Upper lobe of right lung (tissue), 1 donor: Measurements from ENCODE around the gene ILK. TPM values are rescaled to one million over a fixed set of nuclear protein-coding genes. Genes with fewer than 3 reads are reported as not detected.

Source experiments
- ATAC-seq: fragments of 200-7000 bp; cut with Tn5 transposase; one replicate; pipeline ENCODE4 v1.9.1; 2020; ENCODE audit warnings: mild to moderate bottlenecking, moderate library complexity
- DNase-seq: peaks from one replicate; pipeline ENCODE4 v3.0.0-alpha.2; 2020
- H3K27ac ChIP-seq: fragments of 200-600 bp; one replicate; pipeline ENCODE4 v1.8.0; 2022
- H3K27me3 ChIP-seq: fragments of 200-600 bp; one replicate; pipeline ENCODE4 v1.8.0; 2022; ENCODE audit warnings: mild to moderate bottlenecking
- H3K36me3 ChIP-seq: fragments of 200-600 bp; one replicate; pipeline ENCODE4 v1.8.0; 2022
- H3K4me1 ChIP-seq: fragments of 200-600 bp; one replicate; pipeline ENCODE4 v1.8.0; 2022
- H3K4me3 ChIP-seq: fragments of 200-600 bp; one replicate; pipeline ENCODE4 v1.8.0; 2022; ENCODE audit warnings: mild to moderate bottlenecking
- H3K9me3 ChIP-seq: fragments of 200-600 bp; one replicate; pipeline ENCODE4 v1.8.0; 2022
- intact Hi-C: fragments of 100-400 bp; cut with DNase I; formaldehyde crosslinking; loops from one replicate; pipeline ENCODE4 v1.11.0; 2022
- total RNA-seq: library from RNA; stranded (reverse); fragmentation: NEBNext Ultra II Directional; extraction: Animal tissue kit (Norgen Biotek cat#: 25700); gene quantifications from one replicate; pipeline ENCODE4 v1.2.1, GENCODE V29; 2021
- TF ChIP-seq, protein P1 (sequence below): fragments of 200-600 bp; IDR thresholded peaks from one replicate; pipeline ENCODE4 v1.8.0; 2022; ENCODE audit warnings: antibody characterized with exemption
- donor health status: DM: no; HTN: yes; CAD: no; lungs with severe emphysema.

ILK gene
- total RNA-seq, 1 donor from 2014 or later = 148 TPM

DNA sequence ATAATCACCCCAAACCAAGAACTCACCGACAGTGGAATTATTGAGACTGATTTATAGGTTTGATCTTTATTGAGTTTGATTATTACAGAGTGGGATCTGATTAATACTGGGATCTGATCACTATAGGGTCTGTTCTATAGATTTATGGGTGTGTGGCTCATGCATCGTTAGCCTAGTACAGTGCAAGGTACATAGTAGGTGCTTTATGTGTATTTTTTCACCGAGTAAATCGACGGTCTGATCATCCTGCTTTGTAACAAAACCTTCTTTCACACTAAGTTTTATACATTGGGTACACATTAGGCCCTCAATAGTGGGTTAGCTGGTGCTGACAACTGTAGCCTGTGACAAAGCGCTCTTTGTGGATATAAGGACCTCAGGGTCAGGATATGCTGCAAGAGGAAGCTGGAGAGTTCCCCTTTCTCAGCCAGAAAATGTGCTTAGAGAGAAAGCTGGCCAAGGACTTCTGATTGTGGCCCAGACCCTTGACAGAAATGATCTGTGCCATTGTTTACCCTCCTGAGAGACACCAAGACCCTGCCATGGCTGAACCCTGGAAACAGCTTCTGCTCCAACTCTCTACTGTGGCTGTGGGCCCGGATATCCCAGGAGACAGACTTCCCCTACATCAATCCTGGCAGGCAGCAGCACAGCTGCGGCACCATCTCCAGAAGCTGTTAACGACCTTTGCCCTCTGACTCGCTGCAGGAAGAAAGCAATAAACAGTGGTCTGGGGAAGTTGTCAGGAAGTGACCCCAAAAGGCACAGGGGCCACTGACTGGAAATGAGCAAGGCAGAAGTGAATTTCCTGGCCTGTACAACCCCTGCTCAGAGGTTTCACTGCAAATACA is 31.7 kb downstream of the ILK start:
- ATAC-seq (peak; percentile 64), DNase-seq (no peak)
- Histone ChIP-seq H3K9me3 (no peaks in the 10 kb centered on the region), H3K4me3 (no peak overlapping the region), H3K27me3 (no peaks in the 10 kb centered on the region), H3K27ac (peak overlapping the region; percentile 39), H3K36me3 (peaks cover 7% of the 10 kb centered on the region), H3K4me1 (peaks cover 35% of the 10 kb centered on the region)
- TF ChIP-seq, protein P1, sequence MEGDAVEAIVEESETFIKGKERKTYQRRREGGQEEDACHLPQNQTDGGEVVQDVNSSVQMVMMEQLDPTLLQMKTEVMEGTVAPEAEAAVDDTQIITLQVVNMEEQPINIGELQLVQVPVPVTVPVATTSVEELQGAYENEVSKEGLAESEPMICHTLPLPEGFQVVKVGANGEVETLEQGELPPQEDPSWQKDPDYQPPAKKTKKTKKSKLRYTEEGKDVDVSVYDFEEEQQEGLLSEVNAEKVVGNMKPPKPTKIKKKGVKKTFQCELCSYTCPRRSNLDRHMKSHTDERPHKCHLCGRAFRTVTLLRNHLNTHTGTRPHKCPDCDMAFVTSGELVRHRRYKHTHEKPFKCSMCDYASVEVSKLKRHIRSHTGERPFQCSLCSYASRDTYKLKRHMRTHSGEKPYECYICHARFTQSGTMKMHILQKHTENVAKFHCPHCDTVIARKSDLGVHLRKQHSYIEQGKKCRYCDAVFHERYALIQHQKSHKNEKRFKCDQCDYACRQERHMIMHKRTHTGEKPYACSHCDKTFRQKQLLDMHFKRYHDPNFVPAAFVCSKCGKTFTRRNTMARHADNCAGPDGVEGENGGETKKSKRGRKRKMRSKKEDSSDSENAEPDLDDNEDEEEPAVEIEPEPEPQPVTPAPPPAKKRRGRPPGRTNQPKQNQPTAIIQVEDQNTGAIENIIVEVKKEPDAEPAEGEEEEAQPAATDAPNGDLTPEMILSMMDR = no peak
- intact Hi-C loops = no loop called here

DNA sequence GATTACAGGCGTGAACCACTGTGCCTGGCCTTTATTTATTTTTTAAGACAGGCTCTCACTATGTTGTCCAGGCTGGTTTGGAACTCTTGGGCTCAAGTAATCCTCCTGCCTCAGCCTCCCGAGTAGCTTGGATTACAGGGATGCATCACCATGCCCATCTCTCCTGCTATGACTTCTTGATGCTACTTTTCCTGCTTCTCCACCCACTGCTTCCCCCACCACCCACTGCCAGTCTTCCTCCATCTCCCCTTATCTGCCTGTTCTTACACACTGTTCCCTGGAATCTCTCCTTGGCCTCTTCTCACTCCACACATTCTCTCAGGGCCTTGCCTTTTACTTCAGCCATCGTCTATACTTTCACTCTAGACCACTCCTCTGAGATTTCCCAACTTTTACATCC is 32.9 kb downstream of the ILK start:
- H3K4me3 ChIP-seq = no peak overlapping the region
- H3K27ac ChIP-seq = peak overlapping the region; percentile 39
- peaks cover 7% of the 10 kb centered on the region for H3K36me3 ChIP-seq
- intact Hi-C loops = no loop called here
- ATAC-seq = no peak
- H3K4me1 ChIP-seq = peaks cover 35% of the 10 kb centered on the region
- H3K9me3 ChIP-seq = no peaks in the 10 kb centered on the region
- H3K27me3 ChIP-seq = no peaks in the 10 kb centered on the region
- no peak for DNase-seq
- TF ChIP-seq, protein P1 = no peak

DNA sequence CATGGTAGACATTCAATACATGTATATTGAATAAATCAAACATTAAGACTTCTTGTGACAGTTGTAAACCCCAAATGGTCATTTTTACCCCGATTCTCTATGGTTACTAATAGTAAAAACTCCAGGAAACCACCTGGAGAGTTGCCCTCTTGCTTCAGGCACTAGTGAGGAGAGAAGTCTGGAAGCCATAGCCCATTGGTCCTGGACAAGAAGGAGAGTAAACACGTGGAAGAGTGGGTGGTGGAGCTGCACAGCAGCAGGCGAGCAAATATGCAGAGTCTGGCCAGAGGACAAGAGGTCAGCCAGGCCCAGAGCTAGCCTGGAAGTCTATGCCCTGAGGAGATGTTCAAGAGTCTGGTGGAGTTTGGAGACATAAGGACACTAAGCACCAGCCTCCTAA is 34.3 kb downstream of the ILK start:
- H3K27ac ChIP-seq = no peak overlapping the region
- intact Hi-C loops = no loop called here
- no peak for DNase-seq

DNA sequence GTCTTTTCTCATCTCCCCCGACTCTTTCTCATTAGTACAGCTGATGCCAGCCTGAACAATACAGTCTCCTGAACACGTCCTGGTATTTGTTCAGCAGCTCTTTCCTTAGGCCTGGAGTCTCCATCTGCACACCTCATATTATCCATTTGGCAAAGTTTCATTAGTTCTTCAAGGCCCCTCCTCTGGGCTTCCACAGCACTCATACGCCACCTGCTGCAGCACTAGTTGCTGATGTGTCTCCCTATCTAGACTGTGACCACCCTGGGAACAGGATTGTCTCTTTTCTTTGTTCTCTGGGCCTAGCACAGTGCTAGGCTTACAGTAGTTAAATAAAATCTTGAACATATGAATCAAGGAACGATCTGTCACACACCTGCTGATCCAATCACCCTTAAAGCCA is 34.9 kb downstream of the ILK start:
- H3K27me3 ChIP-seq = no peaks in the 10 kb centered on the region
- H3K4me1 ChIP-seq = peaks cover 35% of the 10 kb centered on the region
- DNase-seq (no peak), ATAC-seq (no peak)
- no peak overlapping the region for H3K4me3 ChIP-seq
- H3K9me3 ChIP-seq = no peaks in the 10 kb centered on the region
- H3K27ac ChIP-seq = no peak overlapping the region
- TF ChIP-seq, protein P1 = no peak
- intact Hi-C loops = no loop called here
- no peaks in the 10 kb centered on the region for H3K36me3 ChIP-seq

More for the DNA sequence above, 34.3 kb downstream of the ILK start:
- Histone ChIP-seq H3K9me3 (no peaks in the 10 kb centered on the region), H3K4me1 (peaks cover 35% of the 10 kb centered on the region), H3K27me3 (no peaks in the 10 kb centered on the region), H3K4me3 (no peak overlapping the region), H3K36me3 (no peaks in the 10 kb centered on the region)
- ATAC-seq = peak; percentile 84
- TF ChIP-seq, protein P1 = no peak

DNA sequence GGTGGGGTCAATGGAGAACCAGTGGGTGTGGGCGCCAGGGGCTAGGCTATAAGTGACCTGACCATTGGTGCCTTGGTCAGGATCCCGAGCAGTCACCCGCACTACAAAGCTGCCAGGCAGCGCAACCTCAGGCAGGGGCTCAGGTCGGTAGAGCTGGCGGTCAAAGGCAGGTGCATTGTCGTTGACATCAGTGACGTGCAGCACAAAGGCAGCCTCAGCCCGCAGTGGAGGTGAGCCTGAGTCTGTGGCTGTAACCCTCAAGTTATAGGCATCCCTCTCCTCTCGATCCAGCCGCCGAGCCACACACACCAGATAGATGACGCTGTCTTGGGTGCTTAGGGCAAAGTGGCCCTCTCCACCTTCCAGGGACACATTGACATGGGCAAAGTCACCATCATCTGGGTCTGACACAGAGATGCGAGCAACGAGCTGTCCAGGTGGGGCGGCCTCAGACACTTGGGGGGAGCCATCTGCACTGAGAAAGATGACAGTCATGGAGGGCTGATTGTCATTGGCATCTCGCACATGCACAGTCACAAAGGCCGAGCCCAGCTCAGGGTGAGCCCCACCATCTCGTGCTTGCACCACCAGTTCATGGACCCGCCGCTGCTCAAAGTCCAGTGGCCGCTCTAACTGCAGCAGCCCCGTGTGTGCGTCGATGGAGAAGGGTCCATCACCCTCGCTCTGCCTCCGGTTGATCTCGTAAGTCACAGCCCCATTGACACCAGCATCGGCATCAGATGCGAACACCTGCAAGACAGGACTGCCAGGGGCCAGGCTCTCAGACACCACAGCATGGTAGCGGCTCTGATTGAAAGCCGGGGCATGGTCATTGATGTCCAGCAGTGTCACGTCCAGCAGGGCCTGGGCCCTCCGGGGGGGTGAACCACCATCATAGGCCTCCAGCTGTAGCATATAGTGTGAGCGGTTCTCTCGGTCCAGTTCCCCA is 36.7 kb downstream of the ILK start:
- H3K4me1 ChIP-seq = peaks cover 34% of the 10 kb centered on the region
- intact Hi-C loops = no loop called here
- TF ChIP-seq, protein P1 = no peak

More for the DNA sequence above, 36.7 kb downstream of the ILK start:
- Histone ChIP-seq H3K36me3 (no peaks in the 10 kb centered on the region), H3K9me3 (no peaks in the 10 kb centered on the region), H3K27me3 (no peaks in the 10 kb centered on the region), H3K4me3 (no peak overlapping the region), H3K27ac (no peak overlapping the region)
- DNase-seq (no peak), ATAC-seq (no peak)
